Suppressor macrophage (primary cell): Measurements from ENCODE around the gene GRIK2.

Experiments
- DNase-seq, 4 experiments: peaks; one replicate each; pipeline ENCODE4 v3.0.0-alpha.2; 2020 to 2022

Gene GRIK2

GRCh38 chr6:101400326-101401135, 7.0 kb downstream of the GRIK2 start:
- no peak for DNase-seq

GRCh38 chr6:101401171-101401570, 7.7 kb downstream of the GRIK2 start:
- no peak for DNase-seq

- DNase-seq = no peak
These were observed 8.5 kb downstream of the GRIK2 start for GRCh38 chr6:101401792-101402621.

GRCh38 chr6:101402622-101403031, 9.1 kb downstream of the GRIK2 start:
- DNase-seq = no peak

GRCh38 chr6:101403216-101403945, 9.9 kb downstream of the GRIK2 start:
- no peak for DNase-seq

- no peak for DNase-seq
These were observed 11.3 kb downstream of the GRIK2 start for GRCh38 chr6:101404775-101405174.

- DNase-seq = no peak
These were observed 20.3 kb downstream of the GRIK2 start for GRCh38 chr6:101413773-101414172.

- DNase-seq = no peak
These were observed 24.4 kb downstream of the GRIK2 start for GRCh38 chr6:101417900-101418299.

GRCh38 chr6:101422251-101422650, 28.7 kb downstream of the GRIK2 start:
- DNase-seq = no peak

- no peak for DNase-seq
These were observed 29.3 kb downstream of the GRIK2 start for GRCh38 chr6:101422811-101423210.

GRCh38 chr6:101429270-101429669, 35.8 kb downstream of the GRIK2 start:
- DNase-seq = no peak

- no peak for DNase-seq
These were observed 36.3 kb downstream of the GRIK2 start for GRCh38 chr6:101429845-101430244.

GRCh38 chr6:101433141-101433540, 39.6 kb downstream of the GRIK2 start:
- DNase-seq = no peak

- no peak for DNase-seq
These were observed 41.1 kb downstream of the GRIK2 start for GRCh38 chr6:101434601-101435000.

GRCh38 chr6:101435038-101435437, 41.5 kb downstream of the GRIK2 start:
- DNase-seq = no peak

- DNase-seq = no peak
These were observed 46.3 kb downstream of the GRIK2 start for GRCh38 chr6:101439790-101440189.

- DNase-seq = no peak
These were observed 49.8 kb downstream of the GRIK2 start for GRCh38 chr6:101443315-101443714.

GRCh38 chr6:101444717-101445116, 51.2 kb downstream of the GRIK2 start:
- DNase-seq = no peak

GRCh38 chr6:101445527-101445926, 52.0 kb downstream of the GRIK2 start:
- no peak for DNase-seq

- DNase-seq = no peak
These were observed 57.4 kb downstream of the GRIK2 start for GRCh38 chr6:101450901-101451300.

GRCh38 chr6:101451981-101452380, 58.5 kb downstream of the GRIK2 start:
- no peak for DNase-seq

- no peak for DNase-seq
These were observed 59.7 kb downstream of the GRIK2 start for GRCh38 chr6:101453221-101453620.

- DNase-seq = no peak
These were observed 60.7 kb downstream of the GRIK2 start for GRCh38 chr6:101454106-101454676.
